ENCODE data around the gene COLEC11.
"Not testable (repeated sequence)": the region's sequence is repeated elsewhere in the genome, so short reads cannot be mapped to it uniquely, and the experiment has no call there.

COLEC11 gene

GRCh38 chr2:3594493-3595281 lies at the start of gene COLEC11:
COLEC11 (plus strand) TSS chr2:3595112; CDS start chr2:3604341, 9,229 bp downstream.
- DNase-seq, result no peak

GRCh38 chr2:3545788-3546478 lies 49.0 kb upstream of the COLEC11 start:
- DNase-seq, result peak in 1 of 2 experiments; percentile 15

- no peak for DNase-seq
These were observed 47.0 kb upstream of the COLEC11 start for GRCh38 chr2:3547915-3548314.

GRCh38 chr2:3553946-3554345 lies 41.0 kb upstream of the COLEC11 start:
- DNase-seq, result no peak

GRCh38 chr2:3557639-3558204 lies 37.2 kb upstream of the COLEC11 start:
- no peak for DNase-seq

GRCh38 chr2:3558205-3559014 lies 36.5 kb upstream of the COLEC11 start, which contains the start of gene RNASEH1:
RNASEH1 (minus strand) TSS chr2:3558333; CDS start chr2:3558260, 73 bp downstream.
- peak; percentile 98 to 99 for DNase-seq

GRCh38 chr2:3563521-3563976 lies 31.4 kb upstream of the COLEC11 start:
- DNase-seq, result no peak

GRCh38 chr2:3565117-3565516 lies 29.8 kb upstream of the COLEC11 start:
- DNase-seq, result no peak

GRCh38 chr2:3566806-3567205 lies 28.1 kb upstream of the COLEC11 start:
- DNase-seq, result no peak

- DNase-seq, result not testable (repeated sequence)
These were observed 25.3 kb upstream of the COLEC11 start for GRCh38 chr2:3569656-3570055.

GRCh38 chr2:3571284-3571683 lies 23.6 kb upstream of the COLEC11 start:
- no peak for DNase-seq

GRCh38 chr2:3572620-3573019 lies 22.3 kb upstream of the COLEC11 start:
- DNase-seq, result no peak

GRCh38 chr2:3574155-3574554 lies 20.8 kb upstream of the COLEC11 start:
- DNase-seq, result no peak

GRCh38 chr2:3575534-3576262 lies 19.2 kb upstream of the COLEC11 start:
- DNase-seq, result no peak

GRCh38 chr2:3576263-3576630 lies 18.7 kb upstream of the COLEC11 start:
- DNase-seq, result not testable (repeated sequence)

GRCh38 chr2:3578987-3579386 lies 15.9 kb upstream of the COLEC11 start:
- DNase-seq, result no peak

GRCh38 chr2:3580449-3580848 lies 14.5 kb upstream of the COLEC11 start:
- no peak for DNase-seq

- DNase-seq, result no peak
These were observed 13.3 kb upstream of the COLEC11 start for GRCh38 chr2:3581367-3582262.

- DNase-seq, result no peak
These were observed 10.8 kb upstream of the COLEC11 start for GRCh38 chr2:3584076-3584475.

GRCh38 chr2:3584608-3585260 lies 10.2 kb upstream of the COLEC11 start:
- no peak for DNase-seq

Measured in NCI-H2081 (cell line).